Uterus (tissue), 4 donors: Measurements from ENCODE around the gene BCAN. TPM values are rescaled to one million over a fixed set of nuclear protein-coding genes. Genes with fewer than 3 reads are reported as not detected.

ENCODE experiments used
- DNase-seq, 2 donors: peaks; one replicate each; pipeline ENCODE4 v3.0.0-alpha.2; 2019 to 2020
- H3K27ac ChIP-seq, 2 donors: fragments of 200-600 bp; sonication (generic); 1 replicate in 1 of 2; 2 replicates in 1 of 2; pipeline ENCODE4 v1.5.1; 2016 to 2018
- H3K27me3 ChIP-seq, 2 donors: fragments of 200-600 bp; sonication (generic); one replicate each; pipeline ENCODE4 v1.5.1; 2018 to 2019; ENCODE audit warnings: control low read depth in 1 of 2
- H3K36me3 ChIP-seq, 2 donors: fragments of 200-600 bp; sonication (generic); one replicate each; pipeline ENCODE4 v1.5.1; 2019; ENCODE audit warnings: control low read depth in 1 of 2
- H3K4me1 ChIP-seq, 2 donors: fragments of 200-600 bp; sonication (generic); one replicate each; pipeline ENCODE4 v1.5.1; 2018 to 2019; ENCODE audit warnings: control low read depth in 1 of 2
- H3K4me3 ChIP-seq, 2 donors: fragments of 200-600 bp; sonication (generic); 1 replicate in 1 of 2; 2 replicates in 1 of 2; pipeline ENCODE4 v1.5.1; 2018 to 2019; ENCODE audit warnings: mild to moderate bottlenecking in 1 of 2
- H3K9me3 ChIP-seq, 2 donors: fragments of 200-600 bp; sonication (generic); one replicate each; pipeline ENCODE4 v1.5.1; 2019; ENCODE audit warnings: control low read depth in 1 of 2
- CTCF ChIP-seq, 4 experiments: fragments of 200-600 bp in 2 of 4; fragments of 450-650 bp in 2 of 4; sonication (generic) in 2 of 4; IDR thresholded peaks; one replicate each; pipeline ENCODE4 v1.5.1; 2016 to 2019; ENCODE audit warnings: antibody characterized with exemption in 4 of 4, mild to moderate bottlenecking in 2 of 4, moderate library complexity in 1 of 4
- POLR2A ChIP-seq, 2 donors: fragments of 450-650 bp; IDR thresholded peaks; one replicate each; pipeline ENCODE4 v1.6.1; 2016; ENCODE audit warnings: antibody characterized with exemption in 2 of 2, mild to moderate bottlenecking in 1 of 2, moderate library complexity in 1 of 2
- intact Hi-C: fragments of 100-400 bp; cut with DNase I; formaldehyde crosslinking; loops from one replicate; pipeline ENCODE4 v1.15.1; 2023; ENCODE audit warnings: low total_unique reads
- total RNA-seq, 4 donors: library from RNA; depleted of rRNA in 3 of 4; stranded (reverse); fragments of >200 nt in 3 of 4; gene quantifications; one replicate each; pipeline versions ENCODE4 v1.1.0 to v1.2.4, GENCODE V29; 2014 to 2023
- donor health status: DM: yes; HTN: yes; CAD: no.

Gene BCAN
- total RNA-seq, 4 donors from 2014 or later: 2.3 to 3.0 (median 2.8) TPM; not detected in 1

GRCh38 chr1:156632355-156632754 is 9.6 kb upstream of the BCAN start:
- intact Hi-C loops: no loop called here
- DNase-seq: no peak
- no peak overlapping the region for H3K27ac ChIP-seq
- H3K4me3 ChIP-seq: no peak overlapping the region
- H3K36me3 ChIP-seq: no peaks in the 10 kb centered on the region
- no peaks in the 10 kb centered on the region for H3K9me3 ChIP-seq
- H3K4me1 ChIP-seq: no peaks in the 10 kb centered on the region
- no peak for TF ChIP-seq POLR2A (IDR thresholded peaks at IDR 0.05)
- no peak for TF ChIP-seq CTCF (IDR thresholded peaks at IDR 0.05)
- peaks cover 0 to 6% of the 10 kb centered on the region in 2 donors for H3K27me3 ChIP-seq

- Histone ChIP-seq H3K9me3 (no peaks in the 10 kb centered on the region), H3K4me1 (peaks cover 0 to 17% of the 10 kb centered on the region in 2 donors), H3K27ac (peak overlapping the region in 1 of 2 donors; percentile 16), H3K27me3 (no peaks in the 10 kb centered on the region), H3K4me3 (no peak overlapping the region), H3K36me3 (no peaks in the 10 kb centered on the region)
- TF ChIP-seq POLR2A (IDR thresholded peaks at IDR 0.05): no peak
- TF ChIP-seq CTCF (IDR thresholded peaks at IDR 0.05): no peak
- intact Hi-C loops: no loop called here
- DNase-seq: peak; percentile 28 to 46
Measured at GRCh38 chr1:156638189-156638985, 3.5 kb upstream of the BCAN start.

GRCh38 chr1:156639601-156640101 is 2.3 kb upstream of the BCAN start:
- no peaks in the 10 kb centered on the region for H3K36me3 ChIP-seq
- H3K4me1 ChIP-seq: peaks cover 0 to 17% of the 10 kb centered on the region in 2 donors
- TF ChIP-seq CTCF (IDR thresholded peaks at IDR 0.05): no peak
- intact Hi-C loops: no loop called here
- no peak for DNase-seq
- H3K27ac ChIP-seq: no peak overlapping the region
- H3K27me3 ChIP-seq: no peaks in the 10 kb centered on the region
- H3K4me3 ChIP-seq: no peak overlapping the region
- no peaks in the 10 kb centered on the region for H3K9me3 ChIP-seq

GRCh38 chr1:156640842-156641706 is 843 bp upstream of the BCAN start:
- peak overlapping the region in 1 of 2 donors; percentile 27 for H3K4me3 ChIP-seq
- no peak for DNase-seq
- peak overlapping the region; percentile 10 to 31 for H3K27ac ChIP-seq
- no peaks in the 10 kb centered on the region for H3K36me3 ChIP-seq
- intact Hi-C loops: no loop called here
- TF ChIP-seq CTCF (IDR thresholded peaks at IDR 0.05): no peak
- no peak for TF ChIP-seq POLR2A (IDR thresholded peaks at IDR 0.05)
- peaks cover 0 to 17% of the 10 kb centered on the region in 2 donors for H3K4me1 ChIP-seq
- no peaks in the 10 kb centered on the region for H3K27me3 ChIP-seq
- no peaks in the 10 kb centered on the region for H3K9me3 ChIP-seq
